Fibroblast of peridontal ligament (primary cell): ENCODE results near the gene ADGRG1.
"Not testable (repeated sequence)": the region's sequence is repeated elsewhere in the genome, so short reads cannot be mapped to it uniquely, and the experiment has no call there.

ENCODE experiments used
- DNase-seq: peaks from one replicate; pipeline ENCODE4 v3.0.0-alpha.2; 2010; ENCODE audit errors: extremely low read depth

Gene ADGRG1

DNA sequence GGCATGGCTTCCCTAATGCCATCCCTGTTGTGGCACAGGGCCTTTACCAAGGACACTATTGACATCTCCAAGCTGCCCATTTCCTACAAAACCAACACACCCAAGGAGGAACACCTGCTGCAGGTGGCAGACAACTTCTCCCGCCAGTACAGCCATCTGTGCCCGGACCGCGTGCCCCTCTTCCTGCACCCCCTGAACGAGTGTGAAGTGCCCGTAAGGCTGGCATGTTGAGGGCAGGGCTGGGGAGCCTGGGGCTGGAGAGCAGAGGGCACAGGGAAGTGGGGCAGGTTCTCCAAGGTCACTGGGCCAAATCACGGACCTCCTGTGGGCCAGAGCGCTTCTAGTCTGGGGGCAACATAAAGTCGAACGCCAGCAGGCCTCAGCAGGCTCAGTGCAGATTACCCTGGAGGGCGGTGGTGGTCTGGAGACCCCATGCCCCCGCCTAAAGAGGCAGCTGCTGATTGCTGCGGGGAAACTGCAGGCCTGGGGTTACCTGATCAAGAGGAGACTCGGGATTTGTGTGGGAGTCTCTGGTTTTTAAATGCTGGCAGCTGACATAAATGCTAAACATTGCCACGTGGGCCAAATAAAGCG, 70.5 kb downstream of the ADGRG1 start:
- no peak for DNase-seq

DNA sequence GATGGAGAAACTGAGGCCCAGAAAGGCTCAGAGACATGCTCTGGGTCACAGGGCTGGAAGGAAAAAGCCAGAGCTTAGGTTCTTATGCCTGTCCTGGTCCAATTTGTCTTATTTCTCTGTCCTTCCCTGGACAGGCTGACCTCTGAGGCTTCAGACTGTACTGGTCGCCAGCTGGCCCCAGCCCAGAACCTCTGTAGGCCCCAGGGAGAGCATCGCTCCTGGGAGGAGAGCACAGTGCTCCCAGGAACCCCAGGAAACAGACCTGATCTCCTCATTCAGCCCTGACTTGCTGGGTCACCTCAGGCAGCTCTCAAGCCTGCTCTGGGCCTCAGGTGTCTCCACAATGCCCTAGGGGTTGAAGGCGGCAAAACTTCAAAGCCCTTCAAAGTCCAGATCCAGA, 71.1 kb downstream of the ADGRG1 start:
- no peak for DNase-seq

GRCh38 chr16:57699899-57700298, 71.5 kb downstream of the ADGRG1 start:
- no peak for DNase-seq

DNA sequence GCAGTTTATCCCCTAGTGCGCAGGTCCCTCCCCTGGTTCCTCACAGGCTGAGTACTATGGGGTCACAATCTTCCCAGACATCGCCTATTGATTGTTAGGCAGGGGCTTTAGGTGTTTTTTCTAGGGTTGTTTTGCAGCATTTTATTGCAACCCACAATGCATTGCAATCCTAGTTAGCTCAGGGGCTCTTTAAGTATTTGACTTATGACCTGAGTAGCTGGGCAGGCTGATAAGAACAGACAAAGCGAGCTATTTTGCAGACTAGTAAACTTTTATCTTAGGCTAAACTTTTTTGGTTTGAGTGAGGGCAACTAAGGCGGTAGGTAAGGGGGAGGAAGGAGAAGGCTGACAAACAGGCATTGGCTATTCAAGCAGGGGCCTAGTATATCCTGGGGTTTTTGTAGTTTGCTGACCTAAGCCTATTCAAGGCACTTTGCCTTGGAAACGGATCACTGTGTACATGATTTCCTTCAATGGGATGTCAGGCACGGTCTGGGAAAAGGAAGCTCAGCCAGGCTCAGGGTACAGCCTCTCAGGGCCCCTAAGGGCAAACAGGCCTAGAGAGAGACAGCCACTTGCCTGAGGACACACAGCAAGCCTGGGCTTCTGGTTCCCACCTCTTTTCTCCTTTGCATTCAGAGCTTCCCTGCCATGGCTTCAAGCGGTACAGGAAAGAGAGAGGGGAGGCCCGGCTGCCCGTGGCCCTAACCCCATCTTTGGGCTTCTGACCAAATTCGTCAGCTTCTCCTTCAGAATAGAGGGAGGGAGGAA, 72.5 kb downstream of the ADGRG1 start:
- no peak for DNase-seq

GRCh38 chr16:57701759-57702371, 73.4 kb downstream of the ADGRG1 start:
- no peak for DNase-seq

DNA sequence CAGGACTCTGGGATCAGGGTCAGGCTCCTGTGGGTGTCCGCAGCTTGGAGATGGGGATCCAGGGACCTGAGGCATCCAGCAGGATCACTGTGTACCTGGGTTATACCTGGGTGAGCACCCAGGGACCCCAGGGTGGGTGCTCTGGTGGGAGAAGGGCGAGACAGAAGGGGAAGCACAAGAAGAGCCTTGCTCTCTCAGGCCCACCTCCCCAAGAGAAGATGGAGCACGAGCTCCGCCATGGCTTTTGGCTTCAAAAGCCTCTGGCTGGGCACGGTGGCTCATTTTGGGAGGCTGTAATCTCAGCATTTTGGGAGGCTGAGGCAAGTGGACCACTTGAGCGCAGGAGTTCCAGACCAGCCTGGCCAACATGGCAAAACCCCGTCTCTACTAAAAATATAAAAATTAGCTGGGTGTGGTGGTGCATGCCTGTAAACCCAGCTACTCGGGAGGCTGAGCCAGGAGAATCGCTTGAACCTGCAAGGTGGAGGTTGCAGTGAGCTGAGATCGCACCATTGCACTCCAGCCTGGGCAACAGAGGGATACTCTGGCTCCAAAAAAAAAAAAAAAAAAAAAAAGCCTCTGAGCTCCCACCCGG, 75.1 kb downstream of the ADGRG1 start:
- no peak for DNase-seq

DNA sequence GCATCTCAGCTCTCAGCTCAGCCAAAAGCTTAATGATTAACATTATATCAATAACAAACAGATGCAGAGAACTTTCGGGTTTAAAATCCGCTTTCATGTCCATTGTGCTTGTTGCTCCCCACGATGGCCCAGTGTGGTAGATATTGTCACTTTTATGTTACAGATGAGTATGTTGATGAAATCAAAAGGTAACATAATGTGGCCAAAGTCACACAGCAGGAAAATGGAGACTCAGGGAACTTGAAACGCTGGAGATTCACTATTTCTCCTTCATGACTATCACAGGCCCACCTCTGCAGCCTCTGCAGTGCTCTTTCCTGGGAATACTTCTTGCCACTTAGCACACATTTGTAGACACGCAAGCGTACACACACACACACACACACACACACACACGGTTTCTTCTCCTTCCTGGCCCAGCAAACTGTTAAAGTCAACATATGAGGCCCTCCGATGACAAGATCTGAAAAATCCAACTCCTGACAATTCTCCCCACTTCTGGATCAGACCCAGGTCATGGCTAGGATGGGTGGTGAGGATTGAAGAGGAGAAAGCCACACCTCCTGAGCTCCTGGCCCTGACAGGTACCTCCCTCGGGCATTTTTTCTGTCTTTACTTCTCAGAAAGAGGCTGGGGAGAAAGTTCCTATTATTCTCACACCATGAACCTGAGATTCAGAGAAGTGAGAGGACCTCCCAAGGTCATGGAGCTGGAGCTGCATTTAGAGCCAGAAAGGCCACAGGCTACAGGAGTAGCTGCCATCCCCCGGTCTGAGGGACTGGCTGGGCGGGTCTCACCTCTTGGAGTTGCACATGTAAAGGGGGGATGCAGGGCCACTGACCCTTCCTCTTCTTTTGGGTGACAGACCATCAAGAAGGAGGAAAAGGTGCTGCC, 75.8 kb downstream of the ADGRG1 start:
- DNase-seq = no peak

GRCh38 chr16:57704905-57705852, 76.7 kb downstream of the ADGRG1 start:
- DNase-seq = no peak

- no peak for DNase-seq
Measured at GRCh38 chr16:57706717-57707116, 78.3 kb downstream of the ADGRG1 start.

DNA sequence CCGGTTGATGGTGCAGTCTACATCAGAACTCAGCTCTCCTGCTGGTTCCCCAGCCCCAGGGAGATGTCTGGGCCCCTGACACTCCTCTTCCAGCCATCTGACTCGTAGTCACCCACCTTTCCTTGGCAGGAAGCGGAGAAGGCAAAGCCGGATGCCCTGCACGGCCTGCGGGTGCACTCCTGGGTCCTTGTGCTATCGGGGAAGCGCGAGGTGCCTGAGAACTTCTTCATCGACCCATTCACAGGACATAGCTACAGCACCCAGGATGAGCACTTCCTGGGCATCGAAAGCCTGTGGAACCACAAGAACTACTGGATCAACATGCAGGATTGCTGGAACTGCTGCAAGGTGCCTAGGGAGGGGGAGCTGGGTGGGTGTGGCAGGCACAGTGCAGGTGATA, 78.9 kb downstream of the ADGRG1 start:
- DNase-seq = no peak

DNA sequence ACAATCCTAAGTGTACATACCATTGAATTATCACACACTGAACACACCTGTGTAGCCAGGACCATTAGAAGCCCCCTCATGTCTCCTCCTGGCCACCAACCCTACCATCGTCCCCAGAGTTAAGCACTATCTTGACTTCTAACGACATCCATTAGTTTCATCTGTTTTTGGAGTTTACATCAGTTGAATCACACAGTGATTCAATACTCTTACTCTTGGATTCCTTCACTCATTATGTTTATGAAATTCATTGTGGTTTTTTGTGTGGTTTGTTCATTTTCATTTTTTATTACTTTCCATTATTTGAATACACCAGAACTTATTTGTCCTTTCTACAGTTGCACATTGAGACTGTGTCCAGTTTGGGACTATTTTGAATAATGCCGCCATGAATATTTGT, 79.7 kb downstream of the ADGRG1 start:
- DNase-seq = peak; percentile 2

DNA sequence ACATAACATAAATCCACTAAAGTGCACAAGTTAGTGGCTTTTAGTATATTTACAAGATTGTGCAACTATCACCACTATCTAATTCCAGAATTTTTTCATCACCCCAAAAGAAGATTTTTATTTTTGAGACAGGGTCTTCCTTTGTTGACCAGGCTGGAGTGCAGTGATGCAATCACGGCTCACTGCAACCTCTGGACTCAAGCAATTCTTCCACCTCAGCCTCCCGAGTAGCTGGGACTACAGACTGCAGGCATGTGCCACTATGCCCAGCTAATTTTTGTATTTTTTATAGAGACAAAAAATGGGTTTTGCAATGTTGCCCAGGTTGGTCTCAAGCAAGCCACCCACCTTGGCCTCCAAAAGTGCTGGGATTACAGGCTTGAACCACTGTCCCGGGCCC, 81.2 kb downstream of the ADGRG1 start:
- no peak for DNase-seq

GRCh38 chr16:57711346-57711745, 82.9 kb downstream of the ADGRG1 start:
- no peak for DNase-seq

- DNase-seq = no peak
Measured at GRCh38 chr16:57711993-57712392, 83.6 kb downstream of the ADGRG1 start.

GRCh38 chr16:57712569-57712968, 84.1 kb downstream of the ADGRG1 start:
- DNase-seq = not testable (repeated sequence)

GRCh38 chr16:57713596-57713995, 85.2 kb downstream of the ADGRG1 start:
- DNase-seq = no peak

GRCh38 chr16:57714047-57714446, 85.6 kb downstream of the ADGRG1 start:
- no peak for DNase-seq
